Dendritic cell treated with granulocyte-macrophage colony-stimulating factor and Interleukin-4, amounts not matched to agents 40 ng/mL and 50 ng/mL, for 4 days (primary cell): ENCODE data around the gene CDT1.
A peak's percentile ranks its signal among the peaks of the same experiment; 100 is the strongest.

Source experiments
- H3K27ac Mint-ChIP-seq: one replicate; pipeline ENCODE4 v1.8.0; 2022; ENCODE audit warnings: mild to moderate bottlenecking, mixed read lengths
- H3K27me3 Mint-ChIP-seq: one replicate; pipeline ENCODE4 v1.8.0; 2022; ENCODE audit warnings: mild to moderate bottlenecking, mixed read lengths
- H3K36me3 Mint-ChIP-seq: one replicate; pipeline ENCODE4 v1.8.0; 2022; ENCODE audit warnings: low read depth, mixed read lengths
- H3K4me1 Mint-ChIP-seq: one replicate; pipeline ENCODE4 v1.8.0; 2022; ENCODE audit warnings: low read depth, mixed read lengths
- H3K4me3 Mint-ChIP-seq: one replicate; pipeline ENCODE4 v1.8.0; 2022; ENCODE audit warnings: mild to moderate bottlenecking, moderate library complexity, mixed read lengths
- H3K9me3 Mint-ChIP-seq: one replicate; pipeline ENCODE4 v1.8.0; 2022; ENCODE audit warnings: mixed read lengths
- intact Hi-C: fragments of 100-400 bp; cut with micrococcal nuclease; formaldehyde crosslinking; loops from one replicate; pipeline ENCODE4 v1.15.0; 2022

Gene CDT1

DNA sequence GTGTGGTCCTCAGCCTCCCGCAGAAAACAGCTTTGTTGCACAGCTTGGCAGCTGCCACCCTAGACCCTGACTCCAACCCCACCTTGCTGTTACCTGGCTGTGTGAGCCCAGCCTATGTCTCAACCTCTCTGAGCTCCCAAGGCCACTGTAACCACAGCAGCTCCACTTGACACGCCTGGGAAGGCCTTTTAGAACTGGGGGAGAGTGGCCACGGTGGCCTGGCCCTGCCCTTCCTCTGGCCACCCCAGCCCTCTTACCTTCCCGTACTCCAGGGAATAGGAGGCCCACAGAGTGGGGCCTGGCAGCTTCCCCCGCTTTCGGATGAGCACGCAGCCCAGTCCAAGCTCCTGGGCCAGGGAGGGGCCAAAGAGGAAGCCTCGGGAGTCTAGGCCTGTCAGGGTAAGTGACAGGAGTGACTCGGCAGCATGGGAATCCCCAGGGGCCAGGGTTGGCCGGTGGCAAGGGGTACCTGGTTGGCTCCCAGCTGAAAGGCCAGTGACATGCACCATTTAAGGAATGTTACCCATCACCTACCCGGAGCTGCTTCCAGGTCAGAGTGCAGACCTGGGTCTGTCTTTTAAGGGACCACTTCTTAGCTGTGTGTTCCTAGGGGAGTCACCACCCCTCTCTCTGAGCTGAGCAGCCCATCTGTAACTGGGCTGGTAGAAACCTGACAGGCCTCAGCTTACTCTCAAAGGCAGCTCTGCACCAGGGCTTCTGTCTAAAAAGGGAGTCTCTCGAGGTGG lies 6.8 kb downstream of the CDT1 start:
- H3K9me3 Mint-ChIP-seq, result no peaks in the 10 kb centered on the region
- peak overlapping the region; percentile 80 for H3K4me3 Mint-ChIP-seq
- H3K27ac Mint-ChIP-seq, result peak overlapping the region; percentile 88
- H3K27me3 Mint-ChIP-seq, result no peaks in the 10 kb centered on the region
- intact Hi-C loops, result loop anchor here (5.0 kb wide), 3 partner anchors 127 to 407 kb away; partner anchors contain the start of gene ZNF778
- H3K4me1 Mint-ChIP-seq, result peaks cover 41% of the 10 kb centered on the region
- peaks cover 49% of the 10 kb centered on the region for H3K36me3 Mint-ChIP-seq

DNA sequence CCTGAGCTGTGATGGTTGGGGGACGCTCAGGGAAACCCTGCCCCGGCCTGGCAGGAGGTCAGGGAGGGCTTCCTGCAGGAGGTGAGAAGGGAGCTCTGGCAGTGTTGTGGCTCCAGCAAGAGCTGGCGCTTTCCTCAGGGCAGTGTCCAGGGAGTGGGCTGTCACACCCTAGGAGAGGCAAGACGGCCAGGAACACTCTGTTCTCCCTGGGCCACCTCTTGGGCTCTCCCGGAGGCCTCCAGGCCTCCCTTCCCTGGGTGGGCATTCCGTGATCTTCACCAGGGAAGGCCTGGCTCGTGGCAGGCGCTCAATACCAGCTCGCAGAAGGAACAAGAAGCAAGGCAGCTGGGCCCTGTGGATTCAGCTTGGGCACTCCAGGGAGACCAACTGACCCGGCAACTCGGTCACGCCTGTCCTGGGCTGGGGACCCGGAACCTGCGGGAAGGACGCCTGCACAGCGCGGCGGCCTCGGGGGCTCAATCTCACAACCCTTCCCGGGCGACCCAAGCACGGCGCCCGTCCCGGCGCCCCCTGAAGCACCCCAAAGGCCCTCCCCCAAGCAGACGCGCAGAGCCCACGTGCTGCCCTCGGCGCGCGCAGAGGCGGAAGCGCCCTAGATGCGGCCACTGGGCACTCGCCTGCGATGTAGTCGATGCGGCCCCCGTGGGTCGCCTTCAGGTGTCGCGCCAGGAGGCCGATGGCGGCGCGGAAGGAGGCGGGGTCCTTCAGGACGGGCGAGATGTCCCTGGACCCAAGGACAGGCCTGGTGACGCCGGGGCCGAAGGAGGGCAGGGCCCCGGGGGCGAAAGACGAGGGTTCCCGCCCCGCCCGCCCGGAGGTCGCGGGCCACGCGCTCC lies 7.6 kb downstream of the CDT1 start:
- Mint-ChIP-seq H3K27ac (peak overlapping the region; percentile 88), H3K9me3 (no peaks in the 10 kb centered on the region), H3K4me3 (peak overlapping the region; percentile 80), H3K36me3 (peaks cover 49% of the 10 kb centered on the region), H3K4me1 (peaks cover 50% of the 10 kb centered on the region), H3K27me3 (no peaks in the 10 kb centered on the region)
- intact Hi-C loops, result loop anchor here (5.0 kb wide), 3 partner anchors 126 to 406 kb away; partner anchors contain the start of gene ZNF778

DNA sequence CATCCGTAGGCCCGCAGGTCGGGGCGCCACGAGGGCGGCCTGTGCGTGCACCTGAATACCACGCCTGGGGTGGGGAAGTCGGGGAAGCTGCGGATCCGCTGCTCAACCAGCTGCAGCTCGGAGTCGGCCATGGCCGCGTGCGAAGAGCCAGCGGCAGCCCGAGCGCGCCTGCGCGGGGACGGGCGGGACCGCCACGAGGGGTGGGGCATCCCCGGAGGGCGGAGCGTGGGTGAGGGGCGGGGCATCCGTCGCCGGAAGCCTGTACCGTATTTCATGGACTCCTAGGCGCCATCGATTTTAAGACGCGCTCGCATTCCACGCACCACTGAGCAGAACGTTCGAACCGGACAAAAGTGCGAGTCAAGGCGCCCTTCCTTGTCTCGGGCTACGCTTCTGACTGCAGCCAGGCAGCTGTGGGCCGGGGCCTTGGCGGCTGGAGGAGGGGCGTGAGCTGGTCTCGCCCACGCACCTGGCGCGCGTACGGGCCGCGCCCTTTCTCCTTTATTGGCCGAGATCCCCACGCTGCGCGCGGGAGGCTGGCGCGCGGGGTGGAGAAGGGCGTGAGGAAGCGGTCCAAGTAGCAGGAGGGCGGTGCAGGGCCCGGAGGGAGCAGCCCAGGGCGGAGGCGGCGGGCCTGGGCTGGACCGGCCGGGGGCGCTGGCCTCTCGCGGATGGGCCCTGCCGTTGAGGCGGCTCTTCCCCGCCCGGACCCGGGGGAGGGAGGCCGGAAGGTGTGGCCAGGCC lies 8.4 kb downstream of the CDT1 start, which contains the start of gene APRT:
APRT (minus strand) TSS at position 160 of the 744 bp plus-strand sequence; CDS start at position 131, 29 bp downstream.
- H3K36me3 Mint-ChIP-seq, result peaks cover 56% of the 10 kb centered on the region
- H3K4me3 Mint-ChIP-seq, result peak within 1 kb of the TSS; percentile 80
- no peaks in the 10 kb centered on the region for H3K9me3 Mint-ChIP-seq
- peaks cover 51% of the 10 kb centered on the region for H3K4me1 Mint-ChIP-seq
- H3K27me3 Mint-ChIP-seq, result no peaks in the 10 kb centered on the region
- peak within 1 kb of the TSS; percentile 88 for H3K27ac Mint-ChIP-seq
- intact Hi-C loops, result loop anchor here (2.0 to 5.0 kb wide), 4 partner anchors 45 to 405 kb away; partner anchors contain the start of genes GALNS, TRAPPC2L and ZNF778

DNA sequence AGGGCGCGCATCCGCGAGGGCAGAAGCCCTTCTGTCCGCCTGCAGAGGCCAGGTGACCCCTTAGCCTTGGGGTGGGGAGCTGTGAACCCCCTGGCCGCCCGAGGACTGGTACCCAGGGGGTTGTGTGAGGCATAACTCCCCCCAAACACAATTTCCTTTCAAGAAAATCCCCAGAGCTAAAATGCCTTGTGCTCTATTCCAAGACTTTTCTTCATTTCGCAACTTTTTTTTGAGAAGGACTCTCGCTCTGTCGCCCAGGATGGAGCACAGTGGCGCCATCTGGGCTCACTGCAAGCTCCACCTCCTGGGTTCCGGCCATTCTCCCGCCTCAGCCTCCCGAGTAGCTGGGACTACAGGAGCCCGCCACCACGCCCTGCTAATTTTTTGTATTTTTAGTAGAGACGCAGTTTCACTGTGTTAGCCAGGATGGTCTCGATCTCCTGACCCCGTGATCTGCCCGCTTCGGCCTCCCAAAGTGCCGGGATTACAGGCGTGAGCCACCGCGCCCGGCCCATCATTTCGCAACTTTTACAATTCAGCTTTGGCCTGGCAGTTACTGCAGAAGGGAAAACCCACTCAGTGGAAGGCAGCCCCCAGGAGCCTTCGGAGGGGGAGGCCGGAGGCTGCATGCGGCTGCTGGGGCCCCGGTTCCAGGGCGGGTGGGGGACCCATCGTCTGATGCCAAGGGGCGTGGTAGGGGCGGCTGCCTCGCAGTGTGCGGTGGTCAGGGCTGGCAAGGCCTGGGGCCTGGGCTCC lies 9.1 kb downstream of the CDT1 start:
- intact Hi-C loops, result loop anchor here (2.0 to 5.0 kb wide), 4 partner anchors 44 to 405 kb away; partner anchors contain the start of genes GALNS, TRAPPC2L and ZNF778
- H3K4me3 Mint-ChIP-seq, result peak overlapping the region; percentile 80
- H3K36me3 Mint-ChIP-seq, result peaks cover 58% of the 10 kb centered on the region
- H3K27ac Mint-ChIP-seq, result peak overlapping the region; percentile 88
- no peaks in the 10 kb centered on the region for H3K9me3 Mint-ChIP-seq
- H3K4me1 Mint-ChIP-seq, result peaks cover 48% of the 10 kb centered on the region
- H3K27me3 Mint-ChIP-seq, result no peaks in the 10 kb centered on the region

DNA sequence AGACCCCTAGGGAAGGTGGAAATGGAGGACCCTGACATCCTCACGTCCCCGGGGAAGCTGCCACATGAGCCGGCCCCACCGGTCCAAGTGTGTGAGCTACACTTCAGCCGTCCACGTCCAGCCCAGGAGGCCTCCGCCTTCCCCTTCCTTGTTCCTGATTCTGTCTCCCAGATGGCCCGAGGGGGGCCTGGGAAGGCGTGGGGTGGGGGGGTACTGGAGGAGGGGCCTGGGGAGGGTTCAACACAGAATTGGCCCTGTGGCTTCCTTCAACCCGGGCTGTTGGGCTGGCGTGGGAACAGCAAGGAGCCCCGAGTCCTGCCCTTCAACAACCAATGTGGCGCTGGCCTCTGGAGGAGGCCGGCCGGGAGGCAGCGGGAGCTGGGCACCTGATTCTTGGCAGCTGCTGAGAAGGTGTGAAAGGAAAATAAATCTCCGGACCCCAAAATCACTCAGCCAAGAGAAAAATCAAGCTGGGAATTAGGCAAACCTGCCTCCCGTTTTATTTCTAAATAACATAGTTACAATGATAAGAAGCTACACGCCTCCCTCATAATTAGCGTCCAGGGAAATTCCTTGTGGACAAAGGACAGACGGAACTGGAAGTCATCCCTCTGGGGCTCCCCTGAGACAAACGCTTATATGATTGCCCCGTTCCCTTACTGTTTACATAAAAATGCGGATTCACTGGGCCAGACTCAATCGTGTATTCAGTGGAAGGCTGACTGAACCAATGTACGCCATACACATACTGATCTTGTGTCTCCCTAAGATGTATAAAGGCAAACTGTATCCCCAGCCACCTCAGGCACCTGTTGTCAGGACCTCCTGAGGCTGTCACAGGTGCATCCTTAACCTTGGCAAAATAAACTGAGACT lies 9.9 kb downstream of the CDT1 start:
- H3K27me3 Mint-ChIP-seq, result no peaks in the 10 kb centered on the region
- intact Hi-C loops, result loop anchor here (2.0 to 5.0 kb wide), 4 partner anchors 43 to 404 kb away; partner anchors contain the start of genes GALNS, TRAPPC2L and ZNF778
- H3K27ac Mint-ChIP-seq, result peak overlapping the region; percentile 88
- H3K9me3 Mint-ChIP-seq, result no peaks in the 10 kb centered on the region
- peak overlapping the region; percentile 80 for H3K4me3 Mint-ChIP-seq
- H3K4me1 Mint-ChIP-seq, result peaks cover 40% of the 10 kb centered on the region
- peaks cover 57% of the 10 kb centered on the region for H3K36me3 Mint-ChIP-seq

DNA sequence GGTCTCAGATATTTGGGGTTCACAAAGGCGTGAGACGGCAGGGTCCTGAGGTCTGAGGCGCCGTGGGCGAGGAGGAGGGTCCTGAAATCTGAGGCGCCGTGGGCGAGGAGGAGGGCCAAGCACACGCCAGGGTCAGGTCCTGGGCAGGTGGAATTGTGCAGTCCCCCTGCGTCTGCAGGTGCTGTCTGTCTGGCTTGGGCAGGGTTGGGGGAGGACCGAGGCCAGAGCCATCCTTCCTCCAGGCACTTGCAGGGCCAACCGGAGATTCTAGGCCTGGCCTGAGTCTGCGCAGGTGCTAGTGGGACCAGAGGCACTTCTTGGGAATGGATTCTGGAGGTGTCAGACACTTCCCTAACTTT lies 10.5 kb downstream of the CDT1 start:
- no peak overlapping the region for H3K27ac Mint-ChIP-seq
- H3K27me3 Mint-ChIP-seq, result no peaks in the 10 kb centered on the region
- intact Hi-C loops, result loop anchor here (5.0 kb wide), 3 partner anchors 123 to 403 kb away; partner anchors contain the start of gene ZNF778
- peaks cover 57% of the 10 kb centered on the region for H3K36me3 Mint-ChIP-seq
- H3K9me3 Mint-ChIP-seq, result no peaks in the 10 kb centered on the region
- H3K4me1 Mint-ChIP-seq, result peaks cover 36% of the 10 kb centered on the region
- no peak overlapping the region for H3K4me3 Mint-ChIP-seq

DNA sequence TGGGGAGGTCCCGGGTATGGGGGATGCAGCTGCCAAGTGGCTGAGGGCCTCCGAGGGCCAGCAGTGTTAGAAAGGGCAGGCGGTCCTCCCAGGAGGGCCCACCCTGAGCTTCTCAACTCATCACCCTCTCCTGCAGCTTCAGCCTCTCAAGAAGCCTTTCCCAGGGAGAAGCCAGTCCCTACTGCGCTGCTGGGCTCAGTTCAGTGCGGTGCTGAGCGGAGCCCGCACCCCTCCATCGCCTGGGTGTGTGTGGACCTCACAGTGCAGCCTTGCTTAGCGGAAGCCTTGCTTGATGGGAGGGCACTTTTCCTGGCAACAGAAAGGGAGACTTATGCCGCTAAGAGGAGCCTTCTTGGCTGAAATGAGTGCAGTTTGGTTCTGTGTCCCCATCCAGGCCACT lies 11.6 kb downstream of the CDT1 start:
- H3K4me1 Mint-ChIP-seq, result peaks cover 25% of the 10 kb centered on the region
- no peak overlapping the region for H3K27ac Mint-ChIP-seq
- no peaks in the 10 kb centered on the region for H3K9me3 Mint-ChIP-seq
- peaks cover 55% of the 10 kb centered on the region for H3K36me3 Mint-ChIP-seq
- intact Hi-C loops, result no loop called here
- H3K4me3 Mint-ChIP-seq, result no peak overlapping the region
- no peaks in the 10 kb centered on the region for H3K27me3 Mint-ChIP-seq

DNA sequence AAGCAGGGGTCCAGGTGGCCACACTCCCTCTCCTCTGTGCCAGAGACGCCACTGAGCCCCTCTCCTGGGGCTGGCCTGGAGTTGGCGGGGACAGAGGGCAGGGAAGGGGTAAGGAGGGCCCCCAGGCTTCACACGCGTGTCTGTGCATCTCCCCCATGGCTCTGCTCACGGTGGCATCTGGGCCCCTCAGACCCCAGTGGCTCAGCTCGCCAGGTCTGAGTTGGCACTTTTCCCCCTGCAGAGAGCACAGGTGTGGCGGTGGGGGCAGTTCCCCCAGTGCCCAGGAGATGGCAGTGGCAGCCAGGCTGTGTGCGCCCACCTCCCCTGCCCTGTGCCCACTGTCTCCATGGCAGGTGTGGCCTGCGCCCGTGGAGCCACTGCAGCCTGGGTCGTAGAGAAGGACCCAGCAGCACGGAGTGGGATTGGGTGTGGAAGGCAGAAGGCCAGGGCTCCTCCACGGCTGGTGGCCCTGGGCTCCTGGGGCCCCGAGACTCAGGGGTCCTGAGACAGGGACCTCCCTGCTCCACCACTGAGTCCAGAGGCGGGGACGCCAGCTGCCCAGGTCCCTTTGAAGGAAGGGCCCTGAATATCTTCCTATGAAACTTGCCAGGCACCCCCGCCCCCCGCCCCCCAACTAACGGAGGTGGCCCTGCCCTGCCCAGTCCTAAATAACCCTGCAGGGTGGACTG lies 12.5 kb downstream of the CDT1 start:
- H3K4me3 Mint-ChIP-seq, result no peak overlapping the region
- H3K36me3 Mint-ChIP-seq, result peaks cover 55% of the 10 kb centered on the region
- no peaks in the 10 kb centered on the region for H3K9me3 Mint-ChIP-seq
- no peaks in the 10 kb centered on the region for H3K27me3 Mint-ChIP-seq
- peaks cover 17% of the 10 kb centered on the region for H3K4me1 Mint-ChIP-seq
- H3K27ac Mint-ChIP-seq, result no peak overlapping the region
- intact Hi-C loops, result no loop called here

DNA sequence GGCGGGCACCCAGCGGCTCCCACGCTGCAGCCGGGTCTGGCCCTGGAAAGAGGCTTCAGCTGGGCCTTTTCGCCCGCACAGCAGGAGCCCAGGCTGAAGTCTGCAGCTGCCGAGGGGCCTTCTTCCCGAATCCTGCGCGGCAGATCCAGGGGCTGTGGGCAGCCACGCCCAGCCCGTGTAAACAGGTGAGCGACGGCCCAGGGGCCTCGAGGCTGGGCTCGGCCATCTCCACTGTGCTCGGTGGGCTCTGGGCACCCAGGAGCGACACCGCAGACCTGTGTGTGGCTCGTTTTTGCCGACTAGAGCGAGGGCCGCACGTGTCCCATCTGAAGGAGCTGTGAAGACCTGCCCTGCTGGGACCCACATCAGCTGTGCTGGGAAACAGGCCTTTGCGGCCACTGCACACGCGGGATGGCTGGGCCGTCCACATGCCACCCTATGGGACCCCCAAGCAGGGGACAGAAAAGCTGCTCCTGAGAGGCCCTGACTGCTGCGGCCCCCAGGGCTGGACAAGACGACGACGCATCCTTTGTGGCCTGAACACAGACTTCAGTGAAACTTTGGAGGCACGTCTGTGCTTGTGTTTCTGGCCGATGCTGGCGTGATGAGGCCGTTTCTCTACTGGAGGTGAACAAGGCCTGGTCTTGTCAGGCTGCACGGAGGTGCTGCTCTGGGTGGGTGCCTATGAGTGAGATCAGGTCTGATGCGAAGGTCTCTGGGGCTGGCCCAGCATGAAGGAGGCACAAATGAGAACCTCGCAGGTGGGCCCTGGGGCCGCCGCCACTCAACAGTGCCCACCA lies 13.3 kb downstream of the CDT1 start:
- Mint-ChIP-seq H3K4me3 (no peak overlapping the region), H3K36me3 (peaks cover 55% of the 10 kb centered on the region), H3K27ac (no peak overlapping the region), H3K4me1 (peaks cover 13% of the 10 kb centered on the region), H3K9me3 (no peaks in the 10 kb centered on the region), H3K27me3 (no peaks in the 10 kb centered on the region)
- intact Hi-C loops, result no loop called here

DNA sequence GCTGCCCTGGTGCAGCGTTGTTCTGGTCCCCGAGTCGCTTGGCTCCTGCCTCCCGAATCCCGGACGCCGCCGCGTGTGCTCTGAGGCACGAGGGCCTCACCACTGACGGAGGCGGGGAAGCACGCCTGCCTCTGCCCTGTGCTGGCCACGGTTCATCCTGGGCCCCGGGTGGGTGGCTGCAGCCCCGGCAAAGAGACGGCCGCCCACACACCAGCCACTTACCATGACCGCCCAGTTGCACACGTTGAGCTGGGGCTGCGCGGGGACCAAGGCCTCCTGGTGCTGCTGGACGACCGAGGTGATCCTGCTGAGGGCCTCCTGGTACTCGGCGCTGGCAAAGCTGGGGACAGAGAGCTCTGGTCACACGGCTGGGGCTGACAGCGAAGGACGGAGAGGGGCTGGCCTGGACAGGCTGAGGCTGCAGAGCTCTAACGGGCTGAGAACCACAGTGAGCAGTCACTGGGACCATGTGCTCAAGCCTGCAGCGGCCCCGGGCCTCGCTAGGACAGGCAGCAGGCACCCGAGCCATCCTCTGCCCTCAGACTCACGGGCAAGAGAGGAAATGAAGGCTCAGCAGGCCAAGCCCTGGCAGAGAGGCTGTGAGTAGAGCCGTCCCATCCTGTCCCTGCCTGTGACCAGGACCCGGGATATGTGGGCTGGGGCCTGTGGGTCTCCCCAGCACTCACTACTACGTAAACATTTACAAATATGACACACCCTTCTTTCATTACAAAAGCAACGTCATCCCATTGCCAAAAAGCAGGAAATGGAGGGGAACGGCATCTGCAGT lies 14.4 kb downstream of the CDT1 start:
- intact Hi-C loops, result no loop called here
- no peak overlapping the region for H3K27ac Mint-ChIP-seq

DNA sequence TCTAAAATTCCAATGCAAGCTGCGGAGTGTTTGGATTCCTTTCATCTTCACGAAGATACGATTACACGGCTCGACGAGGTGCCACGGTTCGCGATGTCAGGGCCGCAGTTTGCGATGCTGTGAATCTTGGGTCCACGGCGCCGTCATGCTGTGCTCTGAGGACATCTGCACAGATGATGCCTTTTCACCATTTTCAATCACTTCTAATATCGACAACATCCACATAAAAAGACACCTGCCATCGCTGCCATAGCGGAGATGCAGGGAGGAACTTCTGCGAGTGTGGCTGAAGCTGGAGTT lies 14.9 kb downstream of the CDT1 start:
- H3K27ac Mint-ChIP-seq, result no peak overlapping the region
- peaks cover 69% of the 10 kb centered on the region for H3K36me3 Mint-ChIP-seq
- no peak overlapping the region for H3K4me3 Mint-ChIP-seq
- no peaks in the 10 kb centered on the region for H3K27me3 Mint-ChIP-seq
- intact Hi-C loops, result no loop called here
- peaks cover 10% of the 10 kb centered on the region for H3K4me1 Mint-ChIP-seq
- no peaks in the 10 kb centered on the region for H3K9me3 Mint-ChIP-seq

More for the DNA sequence above, 14.4 kb downstream of the CDT1 start:
- H3K9me3 Mint-ChIP-seq, result no peaks in the 10 kb centered on the region
- H3K4me1 Mint-ChIP-seq, result peaks cover 10% of the 10 kb centered on the region
- peaks cover 65% of the 10 kb centered on the region for H3K36me3 Mint-ChIP-seq
- no peaks in the 10 kb centered on the region for H3K27me3 Mint-ChIP-seq
- no peak overlapping the region for H3K4me3 Mint-ChIP-seq
